GM19025 (cell line): ENCODE measurements around the gene ACHE.
"Not testable (repeated sequence)": the region's sequence is repeated elsewhere in the genome, so short reads cannot be mapped to it uniquely, and the experiment has no call there.

Experiments used
- ATAC-seq: cut with Tn5 transposase; IDR thresholded peaks from one replicate; pipeline ENCODE4 v1.9.1; 2021; ENCODE audit warnings: mild to moderate bottlenecking, low read depth, moderate library complexity; ENCODE audit not compliant: unreplicated experiment

ACHE gene

GRCh38 chr7:100865938-100866728 lies 29.6 kb downstream of the ACHE start:
- ATAC-seq = no peak

GRCh38 chr7:100865372-100865911 lies 30.2 kb downstream of the ACHE start:
- ATAC-seq = no peak

GRCh38 chr7:100864263-100864845 lies 31.3 kb downstream of the ACHE start:
- ATAC-seq = no peak

- no peak for ATAC-seq
Observed at GRCh38 chr7:100863406-100863950, 32.2 kb downstream of the ACHE start.

GRCh38 chr7:100861616-100861985 lies 34.1 kb downstream of the ACHE start:
- no peak for ATAC-seq

- ATAC-seq = no peak
Observed at GRCh38 chr7:100860702-100861615, 34.7 kb downstream of the ACHE start.

GRCh38 chr7:100859856-100860255 lies 35.8 kb downstream of the ACHE start:
- no peak for ATAC-seq

- ATAC-seq = no peak
Observed at GRCh38 chr7:100856871-100857282, 38.8 kb downstream of the ACHE start.

GRCh38 chr7:100855515-100855914 lies 40.2 kb downstream of the ACHE start:
- no peak for ATAC-seq

- ATAC-seq = not testable (repeated sequence)
Observed at GRCh38 chr7:100854899-100855298, 40.8 kb downstream of the ACHE start.

GRCh38 chr7:100854146-100854895 lies 41.4 kb downstream of the ACHE start:
- no peak for ATAC-seq

GRCh38 chr7:100852048-100852872 lies 43.4 kb downstream of the ACHE start, which contains the start of gene SLC12A9:
TSS of gene SLC12A9 (plus strand) at chr7:100852713. CDS start at chr7:100854198, 1,485 bp downstream.
- peak; percentile 96 for ATAC-seq

- no peak for ATAC-seq
Observed at GRCh38 chr7:100847360-100847759, 48.3 kb downstream of the ACHE start.

GRCh38 chr7:100840470-100841100 lies 55.1 kb downstream of the ACHE start:
- ATAC-seq = no peak
